HepG2 (cell line): ENCODE results near the gene CXCR5. TPM values are rescaled to one million over a fixed set of nuclear protein-coding genes. Genes with fewer than 3 reads are reported as not detected.

Experiments
- AGO1 ChIP-seq: fragments of 200-400 bp; formaldehyde crosslinking; IDR thresholded peaks from 2 replicates; pipeline ENCODE4 v1.6.1; 2017; ENCODE audit warnings: mild to moderate bottlenecking, low read depth, low read length, moderate library complexity; ENCODE audit not compliant: poor library complexity, severe bottlenecking
- ARID3A ChIP-seq: IDR thresholded peaks from 2 replicates; pipeline ENCODE4 v1.6.1; 2012; ENCODE audit warnings: low read depth, low read length, improper control_type of control experiment
- CBX5 ChIP-seq: sonication (generic); formaldehyde crosslinking; IDR thresholded peaks from 2 replicates; pipeline ENCODE4 v1.4.0; 2020; ENCODE audit warnings: missing genetic modification reagents, borderline replicate concordance
- E2F2 ChIP-seq: sonication (generic); formaldehyde crosslinking; IDR thresholded peaks from 2 replicates; pipeline ENCODE4 v1.4.0; 2020; ENCODE audit warnings: missing genetic modification reagents, borderline replicate concordance
- EHMT2 ChIP-seq: fragments of 200-600 bp; sonication (generic); IDR thresholded peaks from 2 replicates; pipeline ENCODE4 v1.7.0; 2017; ENCODE audit warnings: antibody characterized with exemption, low read depth, low read length, borderline replicate concordance
- FOXK1 ChIP-seq: sonication (generic); formaldehyde crosslinking; IDR thresholded peaks from 2 replicates; pipeline ENCODE4 v1.4.0; 2020; ENCODE audit warnings: low read depth, missing genetic modification reagents, borderline replicate concordance
- IRF2 ChIP-seq: IDR thresholded peaks from 2 replicates; pipeline ENCODE4 v1.6.1; 2018; ENCODE audit warnings: missing genetic modification reagents, missing compliant biosample characterization
- JUNB ChIP-seq: sonication (generic); formaldehyde crosslinking; IDR thresholded peaks from 2 replicates; pipeline ENCODE4 v1.8.0; 2022; ENCODE audit warnings: missing genetic modification reagents, mild to moderate bottlenecking, borderline replicate concordance
- MTERF4 ChIP-seq: sonication (generic); formaldehyde crosslinking; IDR thresholded peaks from 2 replicates; pipeline ENCODE4 v1.8.0; 2023; ENCODE audit warnings: mild to moderate bottlenecking, missing genetic modification reagents
- NR2F2 ChIP-seq: IDR thresholded peaks from 2 replicates; pipeline ENCODE4 v1.6.1; 2012; ENCODE audit warnings: low read depth, inconsistent platforms, borderline replicate concordance
- RELA ChIP-seq: sonication (generic); formaldehyde crosslinking; IDR thresholded peaks from 2 replicates; pipeline ENCODE4 v1.4.0; 2020; ENCODE audit warnings: missing genetic modification reagents
- REXO4 ChIP-seq: sonication (generic); formaldehyde crosslinking; IDR thresholded peaks from 2 replicates; pipeline ENCODE4 v1.8.0; 2022; ENCODE audit warnings: missing genetic modification reagents, mild to moderate bottlenecking, borderline replicate concordance
- SOX6 ChIP-seq, 2 experiments: fragments of 450-650 bp in 1 of 2; sonication (generic) in 1 of 2; formaldehyde crosslinking in 1 of 2; IDR thresholded peaks; 2 replicates each; pipeline versions ENCODE4 v1.4.0 to v1.6.1; 2017 to 2020; ENCODE audit warnings: antibody characterized with exemption in 1 of 2, mild to moderate bottlenecking in 1 of 2, missing genetic modification reagents in 1 of 2
- SRF ChIP-seq: IDR thresholded peaks from 2 replicates; pipeline ENCODE4 v1.6.1; 2011; ENCODE audit warnings: mild to moderate bottlenecking, low read depth, low read length, moderate library complexity
- SSRP1 ChIP-seq: IDR thresholded peaks from 2 replicates; pipeline ENCODE4 v1.6.1; 2016; ENCODE audit warnings: control low read depth
- ZBTB25 ChIP-seq: IDR thresholded peaks from 2 replicates; pipeline ENCODE4 v1.6.1; 2018; ENCODE audit warnings: missing genetic modification reagents
- ZGPAT ChIP-seq: IDR thresholded peaks from 2 replicates; pipeline ENCODE4 v1.6.1; 2016; ENCODE audit warnings: mild to moderate bottlenecking
- ZNF224 ChIP-seq: sonication (generic); formaldehyde crosslinking; IDR thresholded peaks from 2 replicates; pipeline ENCODE4 v1.5.0; 2020; ENCODE audit warnings: mild to moderate bottlenecking, missing genetic modification reagents
- ZNF350 ChIP-seq: sonication (generic); formaldehyde crosslinking; IDR thresholded peaks from 2 replicates; pipeline ENCODE4 v1.4.0; 2020; ENCODE audit warnings: mild to moderate bottlenecking, low read depth, missing genetic modification reagents, borderline replicate concordance
- ZNF44 ChIP-seq: sonication (generic); formaldehyde crosslinking; IDR thresholded peaks from 2 replicates; pipeline ENCODE4 v1.5.1; 2020; ENCODE audit warnings: mild to moderate bottlenecking, missing genetic modification reagents
- ZNF558 ChIP-seq: sonication (generic); formaldehyde crosslinking; IDR thresholded peaks from 2 replicates; pipeline ENCODE4 v1.9.0; 2022; ENCODE audit warnings: mild to moderate bottlenecking, missing genetic modification reagents, borderline replicate concordance
- ZNF781 ChIP-seq: sonication (generic); formaldehyde crosslinking; IDR thresholded peaks from 2 replicates; pipeline ENCODE4 v1.5.1; 2020; ENCODE audit warnings: borderline replicate concordance, mild to moderate bottlenecking, missing genetic modification reagents; ENCODE audit errors: not compliant biosample characterization
- ZSCAN9 ChIP-seq: IDR thresholded peaks from 2 replicates; pipeline ENCODE4 v1.6.1; 2016; ENCODE audit warnings: borderline replicate concordance
- polyA plus RNA-seq, 8 experiments: library from polyadenylated mRNA; depleted of rRNA in 3 of 8; stranded (reverse) in 7 of 8; unstranded in 1 of 8; fragments of >200 nt; fragmentation: Illumina TruSeq in 4 of 8; extraction: Trizol in 4 of 8; gene quantifications; 2 replicates each; pipeline versions ENCODE4 v1.2.1 to v1.2.3, GENCODE V29; 2011 to 2016; ENCODE audit warnings: low read depth in 4 of 8, missing spikeins in 1 of 8, mixed read lengths in 1 of 8; ENCODE audit not compliant: insufficient read depth in 1 of 8
- total RNA-seq, 5 experiments: library from RNA; depleted of rRNA; stranded (reverse); fragments of >200 nt; fragmentation: Illumina TruSeq; extraction: Trizol; gene quantifications; 2 replicates each; pipeline ENCODE4 v1.2.3, GENCODE V29; 2016; ENCODE audit warnings: low read depth in 1 of 5

Gene CXCR5
- total and polyA plus RNA-seq, 2 of the 13 experiments (the other 11 are each of a cell fraction or from before 2014, with no cell fraction given): not detected

- TF ChIP-seq SRF (no peak), ZBTB25 (CRISPR knock-in tag) (no peak), EHMT2 (no peak), ZGPAT (CRISPR knock-in tag) (no peak), MTERF4 (CRISPR knock-in tag) (no peak), ZNF350 (CRISPR knock-in tag) (no peak), ARID3A (no peak), ZNF224 (CRISPR knock-in tag) (no peak), ZNF781 (CRISPR knock-in tag) (no peak), ZNF44 (CRISPR knock-in tag) (no peak), AGO1 (no peak), CBX5 (CRISPR knock-in tag) (no peak), ZNF558 (no peak), FOXK1 (no peak), JUNB (no peak), SOX6 (IDR thresholded peaks at IDR 0.05) (no peak), SOX6 (CRISPR knock-in tag; IDR thresholded peaks at IDR 0.05) (peak; percentile 40; the same call in 1 of the 2 replicates), E2F2 (CRISPR knock-in tag) (no peak), IRF2 (CRISPR knock-in tag) (no peak), RELA (CRISPR knock-in tag) (no peak), ZSCAN9 (no peak), NR2F2 (no peak), SSRP1 (CRISPR knock-in tag) (no peak), REXO4 (CRISPR knock-in tag) (no peak)
Observed at GRCh38 chr11:118911880-118912741, 28.4 kb downstream of the CXCR5 start (continued).
